K562 (cell line): ENCODE data around the gene PHF21A. TPM values are rescaled to one million over a fixed set of nuclear protein-coding genes. Genes with fewer than 3 reads are reported as not detected.
A peak's percentile ranks its signal among the peaks of the same experiment; 100 is the strongest.

Experiments used
- ATAC-seq: fragments of 200-7000 bp; cut with Tn5 transposase; 3 replicates; pipeline ENCODE4 v1.9.1; 2020; ENCODE audit warnings: moderate library complexity
- BruUV-seq: library from RNA; stranded (reverse); fragments of 400-500 nt; replicated peaks from 2 replicates; lab custom pipeline; 2021; lab: Mats Ljungman, UMichigan
- CTCF ChIA-PET: fragments of 300-600 bp; formaldehyde crosslinking; extraction: SDS; loops from one replicate; lab custom pipeline; 2021; ENCODE audit warnings: low intra/inter-chr PET ratio; lab: Yijun Ruan, JAX
- POLR2A ChIA-PET: fragments of 300-600, 350-650 bp; sonication (Branson Sonifier 250); formaldehyde crosslinking; extraction: SDS; loops from one replicate; lab custom pipeline; 2021; ENCODE audit warnings: antibody characterized with exemption, inconsistent platforms; lab: Yijun Ruan, JAX
- DNase-seq, 4 experiments: peaks; one replicate each; pipeline versions ENCODE4 v3.0.0 to v3.0.0-alpha.2; 2011 to 2018; ENCODE audit warnings: low spot score in 3 of 4, mixed read lengths in 3 of 4; ENCODE audit errors: extremely low read depth in 1 of 4
- FAIRE-seq: peaks from 2 replicates; lab custom pipeline; 2011; peaks lifted over from hg19 to GRCh38; lab: Jason Lieb, UNC
- H2AFZ ChIP-seq: 2 replicates; pipeline ENCODE4 v1.6.0; 2011; ENCODE audit warnings: low read depth, low read length, control low read depth, inconsistent platforms
- H3K27ac ChIP-seq: fragments of 200-600 bp; 3 replicates; pipeline ENCODE4 v1.8.0; 2011; ENCODE audit warnings: low read depth, mild to moderate bottlenecking, control low read depth, inconsistent platforms, low read length, moderate library complexity, mixed read lengths; ENCODE audit errors: extremely low read depth
- H3K27me3 ChIP-seq, 2 experiments: fragments of 300-600 bp in 1 of 2; 2 replicates in 1 of 2; 3 replicates in 1 of 2; pipeline versions ENCODE4 v1.6.0 to v1.8.0; 2011; ENCODE audit warnings: inconsistent platforms in 2 of 2, low read length in 2 of 2, mild to moderate bottlenecking in 1 of 2, mixed read lengths in 1 of 2, moderate library complexity in 1 of 2; ENCODE audit not compliant: control insufficient read depth in 2 of 2, insufficient read depth in 2 of 2
- H3K36me3 ChIP-seq: fragments of 300-600 bp; 3 replicates; pipeline ENCODE4 v1.8.0; 2011; ENCODE audit warnings: mild to moderate bottlenecking, low read length, inconsistent platforms; ENCODE audit not compliant: control insufficient read depth, insufficient read depth
- H3K4me1 ChIP-seq, 2 experiments: fragments of 200-600 bp in 1 of 2; replicated peaks in 1 of 2; 2 replicates in 1 of 2; 3 replicates in 1 of 2; pipeline versions ENCODE4 v1.5.1 to v1.8.0; 2011; ENCODE audit warnings: inconsistent platforms in 2 of 2, low read length in 2 of 2, mild to moderate bottlenecking in 1 of 2, mixed read lengths in 1 of 2, moderate library complexity in 1 of 2; ENCODE audit not compliant: control insufficient read depth in 2 of 2, insufficient read depth in 2 of 2
- H3K4me2 ChIP-seq: 2 replicates; pipeline ENCODE4 v1.6.1; 2011; ENCODE audit warnings: low read length, control low read depth, inconsistent platforms, mixed read lengths; ENCODE audit not compliant: insufficient read depth
- H3K4me3 ChIP-seq: fragments of 200-600 bp; sonication (generic), shearing (Covaris generic); 2 replicates; pipeline ENCODE4 v1.5.1; 2016; ENCODE audit warnings: control low read depth, inconsistent platforms
- H3K79me2 ChIP-seq: fragments of 200-600 bp; 3 replicates; pipeline ENCODE4 v1.8.0; 2011; ENCODE audit warnings: low read length, inconsistent platforms; ENCODE audit not compliant: control insufficient read depth, insufficient read depth
- H3K9ac ChIP-seq, 2 experiments: 2 replicates each; pipeline versions ENCODE4 v1.6.0 to v1.6.1; 2011; ENCODE audit warnings: low read depth in 2 of 2, low read length in 2 of 2, control low read depth in 1 of 2, inconsistent platforms in 1 of 2, mild to moderate bottlenecking in 1 of 2, mixed read lengths in 1 of 2; ENCODE audit not compliant: insufficient read depth in 1 of 2
- H3K9me1 ChIP-seq: one replicate; pipeline ENCODE4 v1.6.0; 2011; ENCODE audit warnings: inconsistent platforms, mild to moderate bottlenecking, low read length, moderate library complexity; ENCODE audit not compliant: control insufficient read depth, insufficient read depth
- H3K9me3 ChIP-seq: replicated peaks from 2 replicates; pipeline ENCODE4 v1.5.1; 2011; ENCODE audit warnings: low read depth, low read length, inconsistent platforms; ENCODE audit not compliant: control insufficient read depth, insufficient read depth
- H4K20me1 ChIP-seq: replicated peaks from 2 replicates; pipeline ENCODE4 v1.6.1; 2011; ENCODE audit warnings: low read length, inconsistent platforms, mixed read lengths; ENCODE audit not compliant: control insufficient read depth, insufficient read depth
- LEF1 ChIP-seq: fragments of 450-650 bp; IDR thresholded peaks from 2 replicates; pipeline ENCODE4 v1.6.1; 2016; ENCODE audit warnings: mild to moderate bottlenecking
- MAFG ChIP-seq: fragments of 450-650 bp; conservative IDR thresholded peaks from 2 replicates; pipeline ENCODE4 v1.6.1; 2016; ENCODE audit warnings: missing genetic modification characterization, missing compliant biosample characterization
- MECOM ChIP-seq: fragments of 250-450 bp; sonication (Bioruptor Pico); IDR thresholded peaks from 2 replicates; pipeline ENCODE4 v1.8.0; 2022; ENCODE audit warnings: inconsistent platforms
- NR2C2 ChIP-seq, 2 experiments: fragments of 200-800 bp in 1 of 2; sonication (Bioruptor generic) in 1 of 2; sonication (generic) in 1 of 2; formaldehyde crosslinking in 1 of 2; IDR thresholded peaks; 2 replicates each; pipeline versions ENCODE4 v1.6.1 to v1.8.0; 2016 to 2022; ENCODE audit warnings: mild to moderate bottlenecking in 1 of 2, missing compliant biosample characterization in 1 of 2, missing genetic modification characterization in 1 of 2, missing genetic modification reagents in 1 of 2
- RFX1 ChIP-seq: fragments of 450-650 bp; IDR thresholded peaks from 2 replicates; pipeline ENCODE4 v1.6.1; 2016; ENCODE audit warnings: mild to moderate bottlenecking, moderate library complexity
- SNIP1 ChIP-seq: fragments of 450-650 bp; IDR thresholded peaks from 2 replicates; pipeline ENCODE4 v1.7.1; 2017; ENCODE audit warnings: low read depth, mild to moderate bottlenecking
- WGBS: fragments of 100-300 bp; shearing (Covaris generic); methylation state at CpG from one replicate; pipeline ENCODE4 v1.1.6; 2016; ENCODE audit warnings: low coverage, mixed read lengths; ENCODE audit not compliant: insufficient coverage; ENCODE audit errors: missing lambda C conversion rate; 5-methylcytosine and 5-hydroxymethylcytosine counted together
- in situ Hi-C: fragments of 300-500 bp; cut with MboI; formaldehyde crosslinking; loops from 4 replicates; pipeline ENCODE4 v1.15.0; 2018; ENCODE audit warnings: inconsistent platforms, mixed read lengths
- intact Hi-C: fragments of 100-400 bp; cut with micrococcal nuclease; formaldehyde crosslinking; loops from 2 replicates; pipeline ENCODE4 v1.14.2; 2022
- polyA plus RNA-seq, 8 experiments: library from polyadenylated mRNA; depleted of rRNA in 4 of 8; stranded (reverse) in 5 of 8; unstranded in 3 of 8; fragments of >200 nt; fragmentation: Nextera tagmentation in 2 of 8; fragmentation: Illumina TruSeq in 1 of 8; extraction: Ambion mirVana in 2 of 8; extraction: Trizol in 1 of 8; gene quantifications; 2 replicates each; pipeline versions ENCODE4 v1.2.1 to v1.2.3, GENCODE V29; 2011 to 2014; ENCODE audit warnings: inconsistent platforms in 1 of 8, missing spikeins in 1 of 8
- total RNA-seq, 7 experiments: library from RNA; depleted of rRNA in 6 of 7; stranded (reverse); fragments of >200 nt in 6 of 7; fragmentation: Illumina TruSeq in 2 of 7; extraction: Trizol in 2 of 7; gene quantifications; 2 replicates each; pipeline versions ENCODE4 v1.2.1 to v1.2.3, GENCODE V29; 2011 to 2021; ENCODE audit warnings: low replicate concordance in 1 of 7
- TF ChIP-seq, protein P1 (sequence below): fragments of 250-450 bp; sonication (Bioruptor Pico); IDR thresholded peaks from 2 replicates; pipeline ENCODE4 v1.8.0; 2022; ENCODE audit warnings: inconsistent platforms

Gene PHF21A
- total and polyA plus RNA-seq, 9 of the 15 experiments (the other 6 are each of a cell fraction or from before 2014, with no cell fraction given), result 1.5 to 32.4 (median 10.7) TPM

DNA sequence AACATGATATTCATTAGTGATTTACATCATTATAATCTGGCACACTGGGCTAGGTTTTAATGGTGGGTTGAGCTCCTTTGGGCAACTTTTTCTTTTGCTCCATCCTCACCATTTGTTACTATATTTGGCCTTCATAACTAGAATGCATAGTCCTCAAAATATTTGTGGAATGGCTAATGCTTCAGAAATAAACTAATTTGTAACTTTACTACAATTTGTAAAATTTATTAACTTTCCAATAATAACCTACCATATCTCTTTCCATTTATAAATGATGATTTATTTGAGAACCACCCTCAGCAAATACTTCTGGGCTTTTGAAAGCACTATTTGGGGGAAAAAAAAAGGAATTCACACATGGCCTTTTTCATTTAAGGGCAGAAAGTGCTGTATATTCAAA lies 119.1 kb downstream of the PHF21A start (continued):
- TF ChIP-seq MECOM (no peak), NR2C2 (CRISPR knock-in tag; IDR thresholded peaks at IDR 0.05) (no peak), NR2C2 (tag; IDR thresholded peaks at IDR 0.05) (no peak)
- TF ChIP-seq, protein P1, sequence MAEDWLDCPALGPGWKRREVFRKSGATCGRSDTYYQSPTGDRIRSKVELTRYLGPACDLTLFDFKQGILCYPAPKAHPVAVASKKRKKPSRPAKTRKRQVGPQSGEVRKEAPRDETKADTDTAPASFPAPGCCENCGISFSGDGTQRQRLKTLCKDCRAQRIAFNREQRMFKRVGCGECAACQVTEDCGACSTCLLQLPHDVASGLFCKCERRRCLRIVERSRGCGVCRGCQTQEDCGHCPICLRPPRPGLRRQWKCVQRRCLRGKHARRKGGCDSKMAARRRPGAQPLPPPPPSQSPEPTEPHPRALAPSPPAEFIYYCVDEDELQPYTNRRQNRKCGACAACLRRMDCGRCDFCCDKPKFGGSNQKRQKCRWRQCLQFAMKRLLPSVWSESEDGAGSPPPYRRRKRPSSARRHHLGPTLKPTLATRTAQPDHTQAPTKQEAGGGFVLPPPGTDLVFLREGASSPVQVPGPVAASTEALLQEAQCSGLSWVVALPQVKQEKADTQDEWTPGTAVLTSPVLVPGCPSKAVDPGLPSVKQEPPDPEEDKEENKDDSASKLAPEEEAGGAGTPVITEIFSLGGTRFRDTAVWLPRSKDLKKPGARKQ, result no peak

- no peaks in the 10 kb centered on the region for H3K27me3 ChIP-seq
- no peak overlapping the region for H3K9ac ChIP-seq
- no peak for ATAC-seq
- 54% methylated on average over 3 of the region's 3 CpGs for WGBS
- H3K79me2 ChIP-seq, result peaks cover 24% of the 10 kb centered on the region
- H3K9me3 ChIP-seq, result no peaks in the 10 kb centered on the region
- no peaks in the 10 kb centered on the region for H3K36me3 ChIP-seq
- H3K27ac ChIP-seq, result no peak overlapping the region
- DNase-seq, result no peak
- no peaks in the 10 kb centered on the region for H4K20me1 ChIP-seq
- H3K4me2 ChIP-seq, result no peak overlapping the region
- no TSS peak for BruUV-seq
- CTCF ChIA-PET, result no interaction called here
- H3K4me3 ChIP-seq, result no peak overlapping the region
- intact Hi-C loops, result no loop called here
- TF ChIP-seq RFX1 (peak; percentile 77), MAFG (tag) (no peak), LEF1 (no peak), SNIP1 (no peak)
- TF ChIP-seq, all 486 proteins: peak for 1
- H3K9me1 ChIP-seq, result no peaks in the 10 kb centered on the region
- FAIRE-seq, result no peak
- peaks cover 7 to 30% of the 10 kb centered on the region in 2 experiments for H3K4me1 ChIP-seq
- no peak overlapping the region for H2AFZ ChIP-seq
- POLR2A ChIA-PET, result interaction anchor here (0.6 to 1.6 kb wide), 4 partner anchors 8 to 42 kb away, joined by 3 to 4 read pairs (median 4); no protein-coding TSS in a partner anchor
- in situ Hi-C loops, result no loop called here
Measured at GRCh38 chr11:46001448-46001914, 119.8 kb downstream of the PHF21A start.
